Transverse colon (tissue), 4 donors: Measurements from ENCODE around the gene ATP9A.

ENCODE experiments used
- POLR2A ChIP-seq: fragments of 450-650 bp; IDR thresholded peaks from one replicate; pipeline ENCODE4 v1.6.1; 2016; ENCODE audit warnings: antibody characterized with exemption, mild to moderate bottlenecking, moderate library complexity
- POLR2AphosphoS5 ChIP-seq, 3 donors: sonication (generic); formaldehyde crosslinking; IDR thresholded peaks; one replicate each; pipeline ENCODE4 v1.6.1; 2016; ENCODE audit warnings: antibody characterized with exemption in 3 of 3
- TF ChIP-seq, protein P1 (sequence below), 5 experiments: fragments of 200-600 bp in 3 of 5; fragments of 450-650 bp in 2 of 5; sonication (generic) in 3 of 5; IDR thresholded peaks; 1 replicate in 2 of 5; 2 replicates in 3 of 5; pipeline ENCODE4 v1.5.1; 2016 to 2017; ENCODE audit warnings: antibody characterized with exemption in 5 of 5, inconsistent platforms in 3 of 5, mild to moderate bottlenecking in 2 of 5, moderate library complexity in 1 of 5

DNA sequence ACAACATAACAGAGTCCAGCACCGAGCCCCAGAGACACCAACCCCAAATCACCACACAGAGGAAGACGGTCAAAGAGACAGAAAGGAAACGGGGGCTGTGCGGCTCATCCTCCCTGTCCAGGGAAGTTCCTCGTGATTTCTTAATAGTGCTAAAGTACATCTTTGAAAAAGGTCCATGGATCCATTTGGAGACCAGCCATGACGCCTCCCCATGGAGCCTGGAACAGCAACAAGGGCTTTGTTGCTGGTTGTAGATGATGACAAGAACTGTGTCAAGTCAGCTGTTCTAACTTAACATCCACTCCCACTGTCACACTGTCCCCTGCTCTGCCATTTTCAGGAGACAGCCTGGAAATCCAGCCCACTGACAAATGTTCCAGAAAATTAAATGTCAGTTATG is 99.7 kb downstream of the ATP9A start:
- TF ChIP-seq, protein P1, sequence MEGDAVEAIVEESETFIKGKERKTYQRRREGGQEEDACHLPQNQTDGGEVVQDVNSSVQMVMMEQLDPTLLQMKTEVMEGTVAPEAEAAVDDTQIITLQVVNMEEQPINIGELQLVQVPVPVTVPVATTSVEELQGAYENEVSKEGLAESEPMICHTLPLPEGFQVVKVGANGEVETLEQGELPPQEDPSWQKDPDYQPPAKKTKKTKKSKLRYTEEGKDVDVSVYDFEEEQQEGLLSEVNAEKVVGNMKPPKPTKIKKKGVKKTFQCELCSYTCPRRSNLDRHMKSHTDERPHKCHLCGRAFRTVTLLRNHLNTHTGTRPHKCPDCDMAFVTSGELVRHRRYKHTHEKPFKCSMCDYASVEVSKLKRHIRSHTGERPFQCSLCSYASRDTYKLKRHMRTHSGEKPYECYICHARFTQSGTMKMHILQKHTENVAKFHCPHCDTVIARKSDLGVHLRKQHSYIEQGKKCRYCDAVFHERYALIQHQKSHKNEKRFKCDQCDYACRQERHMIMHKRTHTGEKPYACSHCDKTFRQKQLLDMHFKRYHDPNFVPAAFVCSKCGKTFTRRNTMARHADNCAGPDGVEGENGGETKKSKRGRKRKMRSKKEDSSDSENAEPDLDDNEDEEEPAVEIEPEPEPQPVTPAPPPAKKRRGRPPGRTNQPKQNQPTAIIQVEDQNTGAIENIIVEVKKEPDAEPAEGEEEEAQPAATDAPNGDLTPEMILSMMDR (IDR thresholded peaks at IDR 0.05), result no peak
- TF ChIP-seq POLR2A (no peak), POLR2AphosphoS5 (IDR thresholded peaks at IDR 0.05) (no peak)
